Measurements from ENCODE around the gene ZNF84.

DNA sequence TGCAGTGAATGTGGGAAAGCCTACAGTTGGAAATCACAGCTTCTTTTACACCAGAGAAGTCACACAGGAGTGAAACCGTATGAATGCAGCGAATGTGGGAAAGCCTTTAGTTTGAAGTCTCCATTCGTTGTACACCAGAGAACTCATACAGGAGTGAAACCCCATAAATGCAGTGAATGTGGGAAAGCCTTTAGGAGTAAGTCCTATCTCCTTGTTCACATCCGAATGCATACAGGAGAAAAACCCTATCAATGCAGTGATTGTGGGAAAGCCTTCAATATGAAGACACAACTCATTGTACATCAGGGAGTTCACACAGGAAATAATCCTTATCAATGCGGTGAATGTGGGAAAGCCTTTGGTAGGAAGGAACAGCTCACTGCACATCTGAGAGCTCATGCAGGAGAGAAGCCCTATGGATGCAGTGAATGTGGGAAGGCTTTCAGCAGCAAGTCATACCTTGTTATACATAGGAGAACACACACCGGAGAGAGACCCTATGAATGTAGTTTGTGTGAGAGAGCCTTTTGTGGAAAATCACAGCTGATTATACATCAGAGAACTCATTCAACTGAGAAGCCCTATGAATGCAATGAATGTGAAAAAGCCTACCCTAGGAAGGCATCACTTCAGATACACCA lies 26.5 kb upstream of the ZNF84 start:
- TF ChIP-seq EZH2 (IDR thresholded peaks at IDR 0.05; ENCODE audit: low read depth) = no peak
- TF ChIP-seq, protein P1, sequence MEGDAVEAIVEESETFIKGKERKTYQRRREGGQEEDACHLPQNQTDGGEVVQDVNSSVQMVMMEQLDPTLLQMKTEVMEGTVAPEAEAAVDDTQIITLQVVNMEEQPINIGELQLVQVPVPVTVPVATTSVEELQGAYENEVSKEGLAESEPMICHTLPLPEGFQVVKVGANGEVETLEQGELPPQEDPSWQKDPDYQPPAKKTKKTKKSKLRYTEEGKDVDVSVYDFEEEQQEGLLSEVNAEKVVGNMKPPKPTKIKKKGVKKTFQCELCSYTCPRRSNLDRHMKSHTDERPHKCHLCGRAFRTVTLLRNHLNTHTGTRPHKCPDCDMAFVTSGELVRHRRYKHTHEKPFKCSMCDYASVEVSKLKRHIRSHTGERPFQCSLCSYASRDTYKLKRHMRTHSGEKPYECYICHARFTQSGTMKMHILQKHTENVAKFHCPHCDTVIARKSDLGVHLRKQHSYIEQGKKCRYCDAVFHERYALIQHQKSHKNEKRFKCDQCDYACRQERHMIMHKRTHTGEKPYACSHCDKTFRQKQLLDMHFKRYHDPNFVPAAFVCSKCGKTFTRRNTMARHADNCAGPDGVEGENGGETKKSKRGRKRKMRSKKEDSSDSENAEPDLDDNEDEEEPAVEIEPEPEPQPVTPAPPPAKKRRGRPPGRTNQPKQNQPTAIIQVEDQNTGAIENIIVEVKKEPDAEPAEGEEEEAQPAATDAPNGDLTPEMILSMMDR (conservative IDR thresholded peaks at IDR 0.05) = no peak

All from PC-9 (cell line).